Measurements from ENCODE around the gene ACSL3.

ACSL3 gene

DNA sequence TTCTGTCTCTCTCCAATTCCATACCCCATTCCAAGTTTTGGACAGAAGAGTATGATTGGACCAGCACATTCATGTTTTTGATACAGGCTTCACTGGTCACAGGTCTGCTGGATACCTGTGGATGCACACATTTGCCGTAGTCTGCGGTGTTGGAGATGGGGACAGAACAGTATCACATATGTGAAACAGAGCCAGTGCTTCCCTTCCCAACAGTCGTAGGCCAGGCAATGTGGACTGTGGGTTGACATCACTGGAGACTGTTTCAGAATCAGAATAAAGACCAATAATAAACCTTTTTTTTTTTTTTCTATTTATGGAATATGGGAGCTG lies 18.7 kb downstream of the ACSL3 start:
- no peaks in the 10 kb centered on the region for H3K4me1 Mint-ChIP-seq
- no peaks in the 10 kb centered on the region for H3K9me3 Mint-ChIP-seq
- no peaks in the 10 kb centered on the region for H3K27me3 Mint-ChIP-seq
- H3K36me3 Mint-ChIP-seq: no peaks in the 10 kb centered on the region
- no peak overlapping the region for H3K4me3 Mint-ChIP-seq
- CTCF ChIA-PET: no interaction called here
- DNase-seq: no peak
- H3K27ac Mint-ChIP-seq: no peak overlapping the region

- DNase-seq: no peak
- H3K4me3 Mint-ChIP-seq: no peak overlapping the region
- no peak overlapping the region for H3K27ac Mint-ChIP-seq
- no peaks in the 10 kb centered on the region for H3K9me3 Mint-ChIP-seq
- CTCF ChIA-PET: no interaction called here
- H3K4me1 Mint-ChIP-seq: no peaks in the 10 kb centered on the region
- no peaks in the 10 kb centered on the region for H3K36me3 Mint-ChIP-seq
- no peaks in the 10 kb centered on the region for H3K27me3 Mint-ChIP-seq
Observed at GRCh38 chr2:222882484-222882928, 21.7 kb downstream of the ACSL3 start.

DNA sequence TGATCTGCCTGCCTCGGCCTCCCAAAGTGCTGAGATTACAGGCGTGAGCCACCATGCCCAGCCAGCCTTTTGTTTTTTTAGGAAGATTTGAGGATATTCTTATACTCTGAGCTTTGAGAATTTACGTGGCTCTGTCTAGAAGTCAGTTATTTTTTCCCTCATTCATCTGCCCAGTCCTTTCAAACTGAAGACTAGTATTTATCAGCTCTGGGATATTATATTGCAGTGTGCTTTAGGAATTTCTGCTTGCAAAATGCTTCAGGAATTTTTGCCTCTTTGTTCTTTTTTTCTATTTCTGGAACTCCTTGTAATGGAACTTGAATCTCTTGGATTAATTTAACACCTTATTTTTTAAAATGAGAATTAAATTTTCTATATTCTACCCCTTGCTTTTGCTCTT lies 22.6 kb downstream of the ACSL3 start:
- no peak for DNase-seq
- H3K36me3 Mint-ChIP-seq: no peaks in the 10 kb centered on the region
- no peak overlapping the region for H3K27ac Mint-ChIP-seq
- H3K27me3 Mint-ChIP-seq: no peaks in the 10 kb centered on the region
- H3K9me3 Mint-ChIP-seq: no peaks in the 10 kb centered on the region
- no peaks in the 10 kb centered on the region for H3K4me1 Mint-ChIP-seq
- CTCF ChIA-PET: no interaction called here
- no peak overlapping the region for H3K4me3 Mint-ChIP-seq

- no peak overlapping the region for H3K27ac Mint-ChIP-seq
- no peaks in the 10 kb centered on the region for H3K36me3 Mint-ChIP-seq
- no peak overlapping the region for H3K4me3 Mint-ChIP-seq
- CTCF ChIA-PET: no interaction called here
- H3K9me3 Mint-ChIP-seq: no peaks in the 10 kb centered on the region
- no peaks in the 10 kb centered on the region for H3K4me1 Mint-ChIP-seq
- DNase-seq: no peak
- H3K27me3 Mint-ChIP-seq: no peaks in the 10 kb centered on the region
Observed at GRCh38 chr2:222884114-222884771, 23.4 kb downstream of the ACSL3 start.

DNA sequence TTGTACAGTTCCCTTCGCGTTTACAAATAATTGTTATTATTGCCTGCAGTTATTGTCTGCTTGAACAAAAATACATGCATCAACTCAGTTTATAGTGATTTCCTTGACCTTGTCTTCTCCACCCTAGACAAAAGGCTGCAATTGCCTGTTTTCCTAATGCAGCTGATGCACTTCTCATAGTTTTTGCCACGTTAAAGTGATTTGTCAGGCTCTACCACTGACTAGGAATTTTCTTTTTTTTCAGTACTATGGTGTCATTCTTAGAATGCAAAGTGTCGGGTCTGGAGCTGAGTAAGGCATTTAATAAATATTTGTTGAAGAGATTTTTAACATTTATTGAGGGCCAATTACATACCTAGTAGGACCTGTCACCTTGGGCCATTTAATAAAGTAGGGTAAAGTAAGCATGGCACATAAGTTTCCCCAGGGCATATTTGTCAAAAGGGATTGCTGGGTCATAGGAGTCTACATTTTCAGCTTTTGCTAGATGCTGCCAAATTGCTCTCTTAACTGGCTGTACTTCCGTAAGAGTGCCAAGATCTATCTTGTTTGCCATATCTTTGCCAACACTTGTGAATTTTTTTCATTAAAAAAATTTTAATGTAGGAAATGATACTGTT lies 24.1 kb downstream of the ACSL3 start:
- no peak overlapping the region for H3K27ac Mint-ChIP-seq
- no peaks in the 10 kb centered on the region for H3K4me1 Mint-ChIP-seq
- H3K9me3 Mint-ChIP-seq: no peaks in the 10 kb centered on the region
- no peak for DNase-seq
- no peak overlapping the region for H3K4me3 Mint-ChIP-seq
- no peaks in the 10 kb centered on the region for H3K27me3 Mint-ChIP-seq
- CTCF ChIA-PET: no interaction called here
- no peaks in the 10 kb centered on the region for H3K36me3 Mint-ChIP-seq

- DNase-seq: no peak
- Mint-ChIP-seq H3K27me3 (no peaks in the 10 kb centered on the region), H3K36me3 (no peaks in the 10 kb centered on the region), H3K9me3 (no peaks in the 10 kb centered on the region), H3K4me3 (no peak overlapping the region), H3K27ac (no peak overlapping the region), H3K4me1 (no peaks in the 10 kb centered on the region)
- CTCF ChIA-PET: no interaction called here
Observed at GRCh38 chr2:222887124-222887523, 26.3 kb downstream of the ACSL3 start.

DNA sequence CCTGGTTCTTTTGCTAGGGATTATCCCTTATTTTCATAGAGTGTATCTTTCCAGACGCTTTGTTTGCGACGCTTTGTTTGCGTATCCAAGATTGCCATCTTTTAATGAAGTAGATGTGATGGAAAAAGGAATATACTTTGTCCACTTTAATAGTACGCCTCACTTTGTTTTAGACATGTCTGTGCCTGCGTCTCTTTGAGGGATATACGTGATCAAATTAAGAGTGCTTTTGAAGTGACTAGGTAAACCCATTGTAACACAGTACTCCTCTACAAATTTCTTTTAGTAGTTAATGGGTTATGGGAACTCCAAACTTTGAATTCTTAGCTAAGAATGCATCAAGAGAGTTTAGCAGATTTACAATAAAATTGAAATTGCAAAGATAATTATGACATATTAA lies 27.9 kb downstream of the ACSL3 start:
- Mint-ChIP-seq H3K4me1 (no peaks in the 10 kb centered on the region), H3K4me3 (no peak overlapping the region), H3K27me3 (no peaks in the 10 kb centered on the region), H3K9me3 (no peaks in the 10 kb centered on the region), H3K36me3 (peaks cover 1% of the 10 kb centered on the region), H3K27ac (no peak overlapping the region)
- DNase-seq: no peak
- CTCF ChIA-PET: interaction anchor here (1.5 kb wide), 1 partner anchor 11 kb away, joined by 3 read pairs; no protein-coding TSS in a partner anchor

DNA sequence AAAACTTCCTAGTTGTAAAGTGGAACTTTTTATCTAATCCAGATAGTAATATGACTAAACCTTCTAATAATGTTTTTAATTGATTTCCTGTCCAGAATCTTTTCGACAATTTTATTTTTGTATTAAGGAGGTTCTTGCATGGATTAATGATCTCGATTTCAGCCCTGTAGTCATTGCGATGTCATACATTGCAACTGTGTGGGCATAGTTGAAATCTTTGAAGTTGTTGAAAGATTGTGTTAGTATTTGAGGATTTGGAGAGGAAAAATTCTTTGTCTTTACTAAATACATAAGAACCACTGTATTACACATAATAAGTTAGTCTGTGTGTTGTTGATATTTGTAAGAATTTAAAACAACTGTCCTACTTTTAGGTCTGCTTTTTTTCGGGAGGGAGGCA lies 31.1 kb downstream of the ACSL3 start:
- Mint-ChIP-seq H3K36me3 (peaks cover 1% of the 10 kb centered on the region), H3K9me3 (no peaks in the 10 kb centered on the region), H3K27ac (no peak overlapping the region), H3K27me3 (no peaks in the 10 kb centered on the region), H3K4me1 (peaks cover 3% of the 10 kb centered on the region), H3K4me3 (no peak overlapping the region)
- DNase-seq: no peak
- CTCF ChIA-PET: interaction anchor here (1.3 kb wide), 1 partner anchor 13 kb away, joined by 4 read pairs; no protein-coding TSS in a partner anchor

DNA sequence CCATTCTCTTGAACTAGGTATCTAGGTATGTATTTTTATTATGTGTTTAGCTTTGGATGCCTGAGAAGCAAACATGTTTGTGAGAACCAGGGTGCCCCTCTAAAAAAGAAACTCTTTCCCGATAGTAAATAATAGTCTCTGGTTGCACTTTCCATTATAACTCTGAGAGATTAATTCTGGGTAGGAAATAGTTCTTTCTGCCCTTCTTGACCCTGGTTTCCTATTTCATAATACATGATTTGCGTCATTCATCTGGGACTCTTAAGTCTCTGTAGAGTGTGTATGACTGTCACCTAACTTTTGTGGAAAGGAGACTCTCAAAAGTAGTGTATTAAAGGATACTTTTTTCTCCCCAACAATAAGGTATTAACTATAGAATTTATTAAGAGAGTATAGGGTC lies 31.5 kb downstream of the ACSL3 start:
- DNase-seq: no peak
- peaks cover 3% of the 10 kb centered on the region for H3K4me1 Mint-ChIP-seq
- CTCF ChIA-PET: no interaction called here
- H3K27ac Mint-ChIP-seq: no peak overlapping the region
- no peaks in the 10 kb centered on the region for H3K27me3 Mint-ChIP-seq
- H3K4me3 Mint-ChIP-seq: no peak overlapping the region
- H3K9me3 Mint-ChIP-seq: no peaks in the 10 kb centered on the region
- peaks cover 1% of the 10 kb centered on the region for H3K36me3 Mint-ChIP-seq

- Mint-ChIP-seq H3K9me3 (no peaks in the 10 kb centered on the region), H3K4me3 (no peak overlapping the region), H3K4me1 (peaks cover 3% of the 10 kb centered on the region), H3K36me3 (peaks cover 1% of the 10 kb centered on the region), H3K27me3 (no peaks in the 10 kb centered on the region), H3K27ac (no peak overlapping the region)
- no peak for DNase-seq
- CTCF ChIA-PET: no interaction called here
Observed at GRCh38 chr2:222892761-222893160, 31.9 kb downstream of the ACSL3 start.

DNA sequence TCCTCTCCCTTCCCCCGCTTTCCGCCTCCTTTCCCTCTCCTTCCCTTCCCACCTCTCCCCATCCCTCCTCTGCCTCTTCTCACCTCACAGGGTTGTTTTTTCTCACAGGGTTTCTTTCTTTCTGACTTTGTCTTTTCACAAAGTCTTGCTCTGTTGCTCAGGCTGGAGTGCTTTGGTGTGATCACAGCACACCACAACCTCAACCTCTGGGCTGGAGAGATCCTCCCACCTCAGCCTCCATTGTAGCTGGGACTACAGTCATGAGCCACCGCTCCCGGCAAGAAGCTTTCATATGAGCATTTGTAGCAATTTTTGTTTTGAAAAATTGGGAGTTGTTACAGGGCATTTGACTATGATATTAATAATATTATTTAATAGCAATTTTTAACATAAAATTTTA lies 32.9 kb downstream of the ACSL3 start:
- Mint-ChIP-seq H3K36me3 (peaks cover 1% of the 10 kb centered on the region), H3K27me3 (no peaks in the 10 kb centered on the region), H3K4me3 (no peak overlapping the region), H3K4me1 (peaks cover 3% of the 10 kb centered on the region), H3K27ac (no peak overlapping the region), H3K9me3 (no peaks in the 10 kb centered on the region)
- DNase-seq: no peak
- CTCF ChIA-PET: interaction anchor here (0.9 to 1.3 kb wide), 2 partner anchors 185 to 186 kb away, joined by 3 read pairs; no protein-coding TSS in a partner anchor

GRCh38 chr2:222895144-222895543 lies 34.3 kb downstream of the ACSL3 start:
- H3K4me3 Mint-ChIP-seq: no peak overlapping the region
- peaks cover 4% of the 10 kb centered on the region for H3K4me1 Mint-ChIP-seq
- H3K9me3 Mint-ChIP-seq: no peaks in the 10 kb centered on the region
- H3K36me3 Mint-ChIP-seq: peaks cover 1% of the 10 kb centered on the region
- CTCF ChIA-PET: interaction anchor here (1.0 to 1.3 kb wide), 3 partner anchors 12 to 187 kb away, joined by 3 read pairs; no protein-coding TSS in a partner anchor
- no peaks in the 10 kb centered on the region for H3K27me3 Mint-ChIP-seq
- no peak overlapping the region for H3K27ac Mint-ChIP-seq
- DNase-seq: no peak

GRCh38 chr2:222897898-222898297 lies 37.1 kb downstream of the ACSL3 start:
- CTCF ChIA-PET: no interaction called here
- Mint-ChIP-seq H3K27ac (no peak overlapping the region), H3K36me3 (peaks cover 6% of the 10 kb centered on the region), H3K4me1 (peaks cover 5% of the 10 kb centered on the region), H3K27me3 (no peaks in the 10 kb centered on the region), H3K9me3 (no peaks in the 10 kb centered on the region), H3K4me3 (no peak overlapping the region)
- DNase-seq: no peak

- Mint-ChIP-seq H3K4me3 (no peak overlapping the region), H3K27me3 (no peaks in the 10 kb centered on the region), H3K27ac (no peak overlapping the region), H3K36me3 (peaks cover 5% of the 10 kb centered on the region), H3K9me3 (no peaks in the 10 kb centered on the region), H3K4me1 (peaks cover 5% of the 10 kb centered on the region)
- CTCF ChIA-PET: interaction anchor here (1.0 to 5.2 kb wide), 4 partner anchors 10 to 214 kb away, joined by 3 to 54 read pairs (median 4); no protein-coding TSS in a partner anchor
- no peak for DNase-seq
Observed at GRCh38 chr2:222899413-222900181, 38.8 kb downstream of the ACSL3 start.

- CTCF ChIA-PET: interaction anchor here (1.0 to 5.2 kb wide), 4 partner anchors 11 to 214 kb away, joined by 3 to 54 read pairs (median 4); no protein-coding TSS in a partner anchor
- Mint-ChIP-seq H3K4me1 (peaks cover 2% of the 10 kb centered on the region), H3K36me3 (peaks cover 5% of the 10 kb centered on the region), H3K27ac (no peak overlapping the region), H3K27me3 (no peaks in the 10 kb centered on the region), H3K4me3 (no peak overlapping the region), H3K9me3 (no peaks in the 10 kb centered on the region)
- no peak for DNase-seq
Observed at GRCh38 chr2:222900354-222900753, 39.5 kb downstream of the ACSL3 start.
